Omental fat pad (tissue), 4 donors: ENCODE measurements around the gene PRM1. TPM values are rescaled to one million over a fixed set of nuclear protein-coding genes. Genes with fewer than 3 reads are reported as not detected.

ENCODE experiments used
- ATAC-seq: fragments of 150-250 bp; one replicate; pipeline ENCODE4 v1.9.1; 2016; ENCODE audit warnings: mild to moderate bottlenecking, moderate library complexity; ENCODE audit not compliant: low FRiP score
- DNase-seq: peaks from one replicate; pipeline ENCODE4 v3.0.0-alpha.2; 2019; ENCODE audit warnings: low spot score
- total RNA-seq, 4 donors: library from RNA; depleted of rRNA; stranded (reverse); fragments of >200 nt; gene quantifications; one replicate each; pipeline ENCODE4 v1.1.0, GENCODE V29; 2016
- TF ChIP-seq, protein P1 (sequence below), 3 donors: fragments of 450-650 bp; IDR thresholded peaks; one replicate each; pipeline ENCODE4 v1.5.1; 2016 to 2017; ENCODE audit warnings: antibody characterized with exemption in 3 of 3, mild to moderate bottlenecking in 3 of 3, moderate library complexity in 2 of 3

PRM1 gene
- total RNA-seq, 4 donors from 2014 or later, result not detected

DNA sequence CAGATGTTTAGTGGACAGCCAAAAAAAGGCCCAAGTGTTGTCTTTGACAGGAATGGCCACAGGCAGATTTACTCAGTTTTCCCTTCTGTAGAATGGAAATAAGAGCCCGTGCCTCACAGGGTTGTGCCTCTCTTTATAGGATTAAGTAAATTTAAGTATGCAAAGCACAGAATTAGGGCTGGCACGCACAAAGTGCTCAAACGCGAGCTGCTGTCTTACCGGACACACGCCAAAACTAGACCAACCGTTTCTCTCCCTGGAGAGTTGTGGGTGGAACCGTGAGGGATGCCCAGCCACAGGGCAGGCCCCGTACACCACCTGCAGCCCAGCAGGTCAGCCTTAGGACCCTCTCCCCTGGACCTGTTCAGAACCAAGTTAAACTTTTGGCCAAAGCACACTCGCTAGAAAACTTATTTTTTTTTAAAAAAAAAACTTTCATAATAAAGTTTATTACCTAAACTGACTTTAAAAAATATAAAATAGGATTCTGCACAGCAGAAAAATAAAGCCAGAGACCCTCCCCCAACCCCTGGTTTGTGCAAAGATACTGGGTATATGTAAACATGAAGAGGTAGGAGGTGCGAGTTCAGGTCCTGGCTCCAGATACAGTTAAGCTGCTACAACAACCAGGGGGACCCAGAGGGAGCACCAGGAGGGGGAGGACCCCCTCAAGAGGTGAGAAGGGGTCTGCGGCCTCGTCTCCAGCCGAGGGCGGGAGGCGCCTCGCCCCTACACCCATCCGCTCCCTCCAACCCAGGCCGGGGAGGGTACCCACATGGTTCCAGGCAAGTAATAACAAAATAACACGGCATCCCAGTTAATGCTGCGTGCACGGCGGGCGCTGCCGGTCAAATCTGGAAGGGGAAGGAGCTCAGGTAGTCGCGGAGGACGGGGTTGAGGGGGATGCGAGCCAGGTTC is 26.9 kb downstream of the PRM1 start:
- no peak for DNase-seq
- TF ChIP-seq, protein P1, sequence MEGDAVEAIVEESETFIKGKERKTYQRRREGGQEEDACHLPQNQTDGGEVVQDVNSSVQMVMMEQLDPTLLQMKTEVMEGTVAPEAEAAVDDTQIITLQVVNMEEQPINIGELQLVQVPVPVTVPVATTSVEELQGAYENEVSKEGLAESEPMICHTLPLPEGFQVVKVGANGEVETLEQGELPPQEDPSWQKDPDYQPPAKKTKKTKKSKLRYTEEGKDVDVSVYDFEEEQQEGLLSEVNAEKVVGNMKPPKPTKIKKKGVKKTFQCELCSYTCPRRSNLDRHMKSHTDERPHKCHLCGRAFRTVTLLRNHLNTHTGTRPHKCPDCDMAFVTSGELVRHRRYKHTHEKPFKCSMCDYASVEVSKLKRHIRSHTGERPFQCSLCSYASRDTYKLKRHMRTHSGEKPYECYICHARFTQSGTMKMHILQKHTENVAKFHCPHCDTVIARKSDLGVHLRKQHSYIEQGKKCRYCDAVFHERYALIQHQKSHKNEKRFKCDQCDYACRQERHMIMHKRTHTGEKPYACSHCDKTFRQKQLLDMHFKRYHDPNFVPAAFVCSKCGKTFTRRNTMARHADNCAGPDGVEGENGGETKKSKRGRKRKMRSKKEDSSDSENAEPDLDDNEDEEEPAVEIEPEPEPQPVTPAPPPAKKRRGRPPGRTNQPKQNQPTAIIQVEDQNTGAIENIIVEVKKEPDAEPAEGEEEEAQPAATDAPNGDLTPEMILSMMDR (IDR thresholded peaks at IDR 0.05), result peak in 1 of 3 donors; percentile 14
- no peak for ATAC-seq

DNA sequence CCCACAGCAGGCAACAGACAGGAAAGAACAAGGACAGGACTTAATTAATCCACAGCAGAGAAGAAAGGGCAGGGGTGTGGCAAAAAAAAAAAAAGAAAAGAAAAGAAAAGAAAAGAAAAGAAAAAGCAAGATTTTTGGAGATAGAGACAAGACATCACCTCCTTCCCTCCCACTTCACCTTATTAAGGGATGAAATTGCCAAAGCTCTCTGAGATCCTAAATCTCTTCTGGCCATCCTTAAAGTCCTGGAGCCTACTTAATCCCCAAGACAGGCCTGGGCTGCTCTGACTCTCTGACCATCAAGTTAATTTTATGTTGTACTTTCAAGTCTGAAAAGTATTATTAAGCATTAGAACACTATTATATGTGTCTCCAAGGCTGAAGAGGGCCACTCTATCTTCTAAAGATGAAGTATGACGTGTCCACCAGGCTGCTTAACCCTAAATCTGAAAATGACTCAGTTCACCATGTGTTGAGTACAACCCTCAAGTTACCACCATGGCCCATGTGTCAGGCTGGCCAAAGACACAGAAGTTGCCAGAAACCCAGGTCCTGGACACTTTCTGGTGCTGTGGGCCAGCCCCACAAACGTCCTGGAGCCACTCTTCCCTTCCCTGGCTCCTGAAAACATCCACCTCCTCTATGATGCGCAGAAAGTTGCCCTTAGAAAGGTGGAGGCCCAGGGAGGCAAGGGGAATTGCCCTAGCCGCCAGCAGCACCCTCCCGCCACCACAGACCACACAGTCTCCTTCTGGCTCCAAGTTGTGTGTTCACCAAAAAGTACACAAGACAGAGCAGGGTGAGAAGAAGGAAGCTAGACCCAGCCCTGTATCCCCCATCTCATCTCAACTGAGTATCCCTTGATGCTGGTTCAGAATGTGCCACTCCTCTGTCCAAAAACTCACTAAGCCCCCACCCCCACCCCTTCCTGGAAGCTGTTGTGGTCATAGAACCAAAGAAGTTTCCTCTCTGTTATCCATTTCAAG is 27.8 kb downstream of the PRM1 start:
- no peak for DNase-seq
- TF ChIP-seq, protein P1 (IDR thresholded peaks at IDR 0.05), result no peak
- no peak for ATAC-seq

DNA sequence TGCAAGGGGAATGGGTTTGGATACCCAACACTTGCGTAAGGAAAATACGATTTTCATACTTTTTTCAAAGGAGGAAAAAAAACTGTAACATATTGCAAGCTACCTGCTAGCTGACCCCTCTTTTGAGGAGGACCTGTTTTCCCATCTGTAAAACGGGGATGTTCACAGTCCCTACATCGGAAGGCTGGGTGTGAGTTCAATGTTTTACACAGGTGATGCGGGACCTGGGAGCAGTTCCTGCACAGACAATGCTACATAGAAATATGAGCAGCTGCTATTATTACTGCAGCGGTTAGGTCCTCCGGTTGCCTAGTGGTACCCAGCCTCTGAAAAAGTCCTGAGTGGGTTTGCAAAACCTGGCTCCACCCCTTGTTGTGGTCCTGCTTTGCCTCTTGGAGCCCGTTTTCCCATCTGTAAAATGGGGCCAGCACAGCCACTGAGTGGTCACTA is 28.6 kb downstream of the PRM1 start:
- ATAC-seq, result no peak
- no peak for DNase-seq
- TF ChIP-seq, protein P1 (IDR thresholded peaks at IDR 0.05), result no peak

DNA sequence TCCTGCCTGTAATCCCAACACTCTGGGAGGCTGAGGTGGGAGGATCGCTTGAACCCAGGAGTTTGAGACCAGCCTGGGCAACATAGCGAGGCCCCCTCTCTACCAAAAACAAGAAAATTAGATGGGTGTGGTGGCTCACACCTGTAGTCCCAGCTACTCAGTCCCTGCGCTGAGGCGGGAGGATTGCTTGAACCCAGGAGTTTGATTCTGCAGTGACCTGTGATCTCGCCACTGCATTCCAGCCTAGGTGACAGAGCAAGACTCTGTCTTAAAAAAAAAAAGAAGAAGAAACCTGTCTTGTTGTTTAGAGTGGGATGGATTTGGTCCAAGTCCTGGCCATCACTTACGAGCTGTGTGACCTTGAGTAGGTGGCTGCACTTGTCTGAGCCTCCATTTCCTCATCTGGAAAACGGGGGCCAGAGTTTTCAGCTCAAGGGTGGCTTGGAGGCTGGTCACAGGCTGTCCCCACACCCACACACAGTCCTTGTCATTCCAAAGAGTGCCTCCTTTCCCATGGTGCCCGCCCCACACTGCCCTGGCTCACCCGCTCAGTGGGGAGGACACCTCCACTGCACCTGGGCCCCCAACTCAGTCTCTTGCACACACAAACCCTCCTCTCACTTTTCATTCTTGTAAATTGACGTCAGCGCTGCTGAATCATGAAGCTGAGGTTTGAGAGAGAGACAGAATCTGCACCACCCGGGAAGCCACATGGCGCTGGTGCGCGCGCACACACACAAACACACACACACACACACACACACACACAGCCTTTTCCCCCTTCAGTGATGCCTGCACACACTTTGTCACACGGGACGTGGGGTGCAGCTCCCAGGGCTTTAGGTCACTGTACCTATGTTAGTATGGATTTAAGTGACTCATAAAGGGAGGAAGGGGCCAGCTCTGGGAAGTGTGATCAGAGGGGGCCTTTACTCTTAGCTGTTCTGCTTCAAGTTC is 29.3 kb downstream of the PRM1 start:
- TF ChIP-seq, protein P1 (IDR thresholded peaks at IDR 0.05), result no peak
- no peak for ATAC-seq
- no peak for DNase-seq

DNA sequence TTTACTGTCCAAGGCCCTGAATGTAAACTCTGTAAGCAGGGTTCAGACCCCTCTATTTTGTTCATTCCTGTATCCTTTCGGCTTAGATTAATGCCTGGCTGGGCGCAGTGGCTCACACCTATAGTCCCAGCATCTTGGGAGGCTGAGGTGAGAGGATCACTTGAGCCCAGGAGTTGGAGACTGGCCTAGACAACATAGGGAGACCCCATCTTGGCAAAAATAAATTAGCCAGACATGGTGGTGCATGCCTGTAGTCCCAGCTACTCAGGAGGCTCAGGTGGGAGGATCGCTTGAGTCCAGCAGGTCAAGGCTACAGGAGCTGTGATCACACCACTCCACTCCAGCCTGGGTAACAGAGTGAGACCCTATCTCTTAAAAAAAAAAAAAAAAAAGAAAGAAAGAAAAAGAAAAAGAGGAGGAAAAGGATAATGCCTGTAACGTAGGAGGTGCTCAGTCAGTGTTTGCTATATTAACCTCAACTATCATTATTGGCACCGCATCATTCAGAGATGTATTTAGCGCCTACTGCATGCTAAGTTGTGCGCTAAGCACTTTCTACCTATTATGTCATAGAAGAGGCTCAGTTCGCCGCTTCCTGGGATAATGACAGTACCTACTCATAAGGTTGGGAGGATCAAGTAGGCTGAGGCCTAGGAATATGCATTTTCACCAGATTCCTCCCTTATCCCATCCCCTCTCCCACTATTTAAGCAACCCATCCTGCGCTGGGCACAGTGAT is 30.2 kb downstream of the PRM1 start:
- TF ChIP-seq, protein P1 (IDR thresholded peaks at IDR 0.05), result no peak
- ATAC-seq (no peak), DNase-seq (no peak)
